ENCODE results near the gene SARM1.

Gene SARM1

GRCh38 chr17:28342313-28342712 lies 29.2 kb upstream of the SARM1 start:
- no peak for FAIRE-seq

DNA sequence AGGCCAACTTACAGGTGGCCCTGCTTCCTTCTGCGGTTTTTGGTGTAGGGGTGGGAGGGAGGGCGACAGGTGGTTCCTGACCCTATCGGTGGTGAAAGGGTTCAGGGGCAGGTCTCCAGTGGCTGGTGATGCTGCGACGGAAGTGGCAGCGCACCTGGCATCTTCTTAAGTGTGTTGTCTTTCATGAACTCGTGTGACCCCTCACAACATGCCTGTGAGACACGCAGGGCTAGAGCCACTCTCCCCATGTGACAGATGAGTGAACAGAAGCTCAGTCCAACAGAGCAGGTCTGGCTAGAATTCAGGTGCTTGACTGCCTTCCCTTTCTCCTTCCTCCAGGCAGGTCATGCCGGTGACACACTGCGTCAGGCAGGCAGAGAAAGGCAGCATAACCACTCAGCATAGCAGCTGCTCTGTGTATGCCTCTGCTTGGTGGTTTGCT lies 28.0 kb upstream of the SARM1 start:
- no peak for FAIRE-seq

- FAIRE-seq: no peak
Observed at GRCh38 chr17:28344011-28344410, 27.5 kb upstream of the SARM1 start.

DNA sequence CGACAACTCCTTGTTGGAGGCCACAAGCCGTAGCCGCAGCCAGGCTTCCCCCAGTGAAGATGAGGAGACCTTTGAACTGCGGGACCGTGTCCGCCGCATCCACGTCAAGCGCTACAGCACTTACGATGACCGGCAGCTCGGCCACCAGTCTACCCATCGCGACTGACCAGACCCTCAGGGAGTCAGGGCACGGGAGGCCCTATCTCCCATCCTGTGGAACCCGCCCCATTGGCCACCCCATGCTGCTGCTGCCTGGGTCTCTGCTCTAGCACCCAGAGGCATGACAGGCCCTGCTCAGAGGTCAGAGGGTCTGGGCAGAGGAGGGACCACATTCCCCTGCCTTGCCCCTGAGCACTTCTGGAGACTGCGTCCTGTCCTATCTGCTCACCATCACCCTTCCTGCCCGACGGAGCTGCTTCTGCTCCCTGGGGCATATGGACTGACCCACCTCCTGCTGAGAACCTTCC lies 27.0 kb upstream of the SARM1 start:
- no peak for FAIRE-seq

- no peak for FAIRE-seq
Observed at GRCh38 chr17:28345419-28346198, 25.9 kb upstream of the SARM1 start.

- FAIRE-seq: no peak
Observed at GRCh38 chr17:28346199-28346580, 25.3 kb upstream of the SARM1 start.

- FAIRE-seq: no peak
Observed at GRCh38 chr17:28346746-28347246, 24.7 kb upstream of the SARM1 start.

DNA sequence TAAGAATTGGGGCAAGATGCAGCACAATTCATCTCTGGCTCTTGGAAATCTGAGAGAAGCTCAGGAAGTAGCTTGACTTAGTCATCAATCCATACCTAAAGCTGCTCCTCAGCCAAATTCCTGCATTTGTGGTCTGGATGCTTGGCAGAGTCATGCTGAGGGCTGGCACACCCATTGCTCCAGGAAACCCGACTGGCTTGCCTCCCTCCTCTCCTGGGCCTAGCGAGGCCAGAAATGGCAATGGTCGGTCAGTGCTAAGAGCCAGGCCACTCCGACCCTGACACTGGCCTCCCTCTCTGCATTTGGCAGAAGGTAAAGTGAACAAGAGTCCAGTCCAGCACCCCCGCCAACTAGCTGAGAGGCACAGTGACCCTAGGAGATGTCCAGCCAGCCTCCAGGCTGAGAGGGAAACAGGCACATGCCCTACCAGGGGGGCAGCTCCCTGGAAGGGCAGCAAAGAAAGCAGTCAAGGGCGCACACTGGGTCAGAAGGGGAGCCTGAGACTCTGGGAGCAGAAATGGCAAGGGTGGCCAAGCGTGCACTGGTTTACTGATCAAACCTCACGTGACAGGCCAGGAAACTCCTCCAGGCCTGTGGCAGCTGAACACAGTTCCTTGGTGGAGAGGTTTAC lies 24.1 kb upstream of the SARM1 start:
- no peak for FAIRE-seq

GRCh38 chr17:28348979-28349378 lies 22.5 kb upstream of the SARM1 start:
- FAIRE-seq: no peak

- no peak for FAIRE-seq
Observed at GRCh38 chr17:28350271-28350670, 21.2 kb upstream of the SARM1 start.

DNA sequence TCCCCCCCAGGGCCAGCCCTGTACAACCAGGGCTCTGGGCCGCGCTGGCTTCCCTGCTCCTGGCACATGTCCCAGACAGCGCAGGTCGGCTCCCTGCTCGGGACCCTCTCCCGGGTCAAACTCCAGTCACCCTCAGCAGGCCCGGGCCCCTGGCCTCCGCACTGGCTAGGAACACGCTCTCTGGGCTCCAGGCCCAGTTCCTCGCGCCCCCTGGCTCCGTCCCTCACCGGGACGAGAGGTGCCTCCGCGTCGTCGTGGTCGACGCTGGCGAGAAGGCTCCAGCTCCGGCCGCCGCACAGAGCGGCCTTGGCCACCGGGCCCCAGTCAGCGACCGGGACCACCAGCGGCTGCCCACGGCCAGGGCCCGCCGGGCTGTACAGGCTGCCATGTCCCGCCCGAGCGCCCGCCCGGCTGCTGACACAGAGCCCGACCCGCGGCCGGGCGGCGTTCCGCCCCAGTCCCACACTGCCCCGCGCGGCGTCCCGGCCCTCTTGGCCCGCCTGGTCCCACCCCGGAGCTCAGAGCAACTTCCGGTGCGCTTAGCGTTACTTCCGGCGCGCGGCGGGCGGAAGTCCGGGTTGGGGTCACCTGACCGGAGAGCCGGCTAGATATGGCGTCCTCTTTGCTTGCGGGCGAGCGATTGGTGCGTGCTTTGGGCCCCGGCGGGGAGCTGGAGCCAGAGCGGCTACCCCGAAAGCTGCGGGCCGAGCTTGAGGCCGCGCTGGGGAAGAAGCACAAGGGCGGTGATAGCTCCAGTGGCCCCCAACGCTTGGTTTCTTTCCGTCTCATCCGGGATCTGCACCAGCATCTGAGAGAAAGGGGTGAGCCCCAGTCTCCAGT lies 14.2 kb upstream of the SARM1 start, which contains the start of gene POLDIP2:
TSS of gene POLDIP2 (minus strand) at position 467 of the 840 bp plus-strand sequence. CDS start at position 388, 79 bp downstream.
- no peak for FAIRE-seq

GRCh38 chr17:28357901-28358197 lies 13.6 kb upstream of the SARM1 start:
- FAIRE-seq: no peak

- FAIRE-seq: no peak
Observed at GRCh38 chr17:28363186-28363585, 8.3 kb upstream of the SARM1 start.

GRCh38 chr17:28363776-28364650 lies 7.5 kb upstream of the SARM1 start:
- FAIRE-seq: no peak

- no peak for FAIRE-seq
Observed at GRCh38 chr17:28364665-28365363, 6.7 kb upstream of the SARM1 start, which contains the start of gene SEBOX. SEBOX (minus strand) TSS chr17:28365199; CDS start chr17:28365151, 48 bp downstream.

GRCh38 chr17:28365487-28365886 lies 6.0 kb upstream of the SARM1 start:
- no peak for FAIRE-seq

- FAIRE-seq: no peak
Observed at GRCh38 chr17:28366605-28367004, 4.9 kb upstream of the SARM1 start.

DNA sequence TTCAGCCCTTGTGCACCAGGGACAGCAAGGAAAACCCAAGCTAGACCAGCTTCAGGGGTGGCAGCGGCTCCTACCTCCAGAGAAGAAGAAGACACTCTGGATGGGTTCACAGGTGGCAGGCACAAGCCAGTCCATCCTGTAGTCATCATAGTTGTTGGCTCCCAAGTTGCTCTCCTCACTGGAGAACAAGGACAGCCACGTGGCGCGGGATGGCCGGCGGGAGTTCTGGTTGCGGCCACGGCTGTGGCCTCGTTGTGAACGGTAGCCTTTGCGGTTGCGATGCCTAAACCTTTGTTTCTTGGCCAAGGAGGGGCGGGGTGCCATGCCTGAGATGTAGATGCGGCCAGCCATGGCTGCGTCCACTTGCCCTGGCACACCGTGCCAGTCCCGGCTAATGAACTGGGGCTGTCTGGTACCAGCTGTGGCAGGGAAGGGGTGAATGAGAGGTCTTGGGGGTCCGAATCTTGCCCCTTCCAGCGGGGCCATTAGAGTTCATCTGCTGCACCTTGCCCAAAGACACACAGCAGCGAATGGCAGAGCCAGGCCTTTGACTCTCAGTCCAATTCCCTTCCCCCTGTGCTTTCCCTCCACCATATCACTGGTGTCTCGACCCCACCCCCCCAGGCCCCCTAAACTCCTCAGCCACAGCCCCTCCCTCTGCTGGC lies 3.7 kb upstream of the SARM1 start:
- FAIRE-seq: no peak

GRCh38 chr17:28368306-28368831 lies 3.1 kb upstream of the SARM1 start:
- FAIRE-seq: no peak

DNA sequence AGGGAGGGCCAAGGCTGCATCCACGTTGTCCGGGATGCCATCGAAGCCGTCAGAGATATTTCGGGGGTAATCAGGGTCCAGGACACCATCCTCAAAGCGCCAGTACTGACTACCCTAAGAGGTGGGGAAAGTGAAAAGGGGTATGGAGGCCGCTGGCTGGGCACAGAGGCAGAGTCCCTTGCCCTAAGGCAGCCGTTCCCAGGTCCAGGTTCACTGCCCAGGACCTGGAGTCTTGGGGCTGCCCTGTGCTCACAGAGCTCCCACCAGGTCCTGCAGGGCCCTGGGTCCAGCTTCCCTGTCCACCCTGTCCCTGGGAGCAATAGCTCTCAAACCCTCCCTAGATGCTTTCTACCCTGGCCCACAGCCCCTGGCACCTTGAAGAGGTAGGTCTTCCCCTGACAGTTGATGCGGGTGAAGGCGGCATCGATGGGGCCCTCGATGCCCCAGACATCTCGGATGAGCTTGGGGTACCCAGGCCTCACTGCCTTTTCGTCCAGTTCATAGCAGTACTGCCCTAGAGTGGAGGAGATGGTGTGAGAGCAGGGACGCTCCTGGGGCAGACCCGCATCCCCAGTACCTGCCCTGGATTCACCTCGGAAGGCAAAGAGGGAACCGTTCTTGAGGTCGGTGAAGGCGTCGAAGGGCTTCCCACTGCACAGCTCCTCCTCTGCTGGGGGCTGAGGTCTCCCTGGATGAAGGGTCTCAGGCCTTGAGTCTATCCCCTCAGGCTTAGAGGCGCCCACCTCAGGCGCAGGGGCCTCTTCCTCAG lies 2.4 kb upstream of the SARM1 start:
- FAIRE-seq: no peak

Data from A204.1 (cell line).